ENCODE data around the gene JAKMIP1. TPM values are rescaled to one million over a fixed set of nuclear protein-coding genes. Genes with fewer than 3 reads are reported as not detected.

The JAKMIP1 gene
- total RNA-seq, 2 experiments from 2014 or later, result 2.0 to 2.1 TPM

DNA sequence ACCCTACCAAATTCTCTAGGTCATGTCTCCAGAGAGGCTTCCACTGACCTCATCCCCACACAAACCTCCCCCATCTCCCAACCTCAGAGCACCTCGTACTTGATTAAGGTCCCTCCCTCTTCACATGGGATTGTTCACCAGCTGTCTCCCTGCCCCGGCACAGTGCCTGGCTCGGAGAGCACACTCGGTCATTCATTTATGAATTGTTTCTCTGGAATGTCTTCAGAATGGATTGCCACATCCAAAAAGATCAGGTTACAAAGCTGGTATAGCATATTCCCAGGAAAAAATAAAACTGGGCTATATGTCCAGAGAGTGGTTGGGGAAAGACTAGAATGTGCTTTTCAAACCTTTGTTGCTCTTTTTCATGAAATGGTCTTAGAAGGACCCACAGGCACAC lies 21.6 kb downstream of the JAKMIP1 start:
- CTCF ChIA-PET, result no interaction called here

DNA sequence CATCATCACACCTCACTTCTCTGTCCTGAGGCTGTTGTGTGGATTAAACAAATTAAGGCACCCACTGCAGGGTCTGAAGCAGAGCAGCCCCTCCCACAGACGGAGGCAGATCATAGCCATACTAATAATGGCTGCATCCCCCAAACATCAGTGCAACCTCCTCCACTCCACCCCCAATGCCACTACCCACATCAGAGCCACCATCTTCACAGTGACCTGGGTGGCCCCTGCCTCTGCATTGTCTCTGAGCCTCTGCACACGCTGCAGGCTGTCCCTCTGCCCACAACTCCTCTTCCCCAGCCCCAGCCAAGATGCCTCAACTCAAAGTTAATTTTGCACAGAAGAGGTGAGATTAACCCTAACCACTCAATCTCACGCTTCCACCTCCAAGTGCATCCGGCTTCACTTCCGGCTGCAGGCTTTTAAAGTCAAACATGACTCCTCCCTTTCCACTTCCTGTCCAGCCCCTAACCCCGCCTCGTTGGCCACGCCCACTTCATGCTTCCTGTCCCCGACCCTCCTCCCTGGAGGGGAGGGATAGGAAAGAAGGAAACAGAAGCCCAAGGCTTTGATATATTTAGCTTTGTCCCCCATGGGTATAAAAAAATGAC lies 22.7 kb downstream of the JAKMIP1 start:
- Mint-ChIP-seq H3K9me3 (peaks cover 11% of the 10 kb centered on the region), H3K27me3 (peaks cover 10% of the 10 kb centered on the region), H3K4me3 (peak overlapping the region; percentile 17), H3K36me3 (ENCODE audit: low read depth) (no peaks in the 10 kb centered on the region), H3K4me1 (ENCODE audit: low read depth) (peaks cover 52% of the 10 kb centered on the region), H3K27ac (no peak overlapping the region)
- POLR2A ChIA-PET, result interaction anchor here (1.1 kb wide), 1 partner anchor 92 kb away, joined by 3 read pairs; the partner anchor contains the start of gene WFS1
- Histone ChIP-seq H3K9me3 (ENCODE audit: control insufficient read depth in 1 of 2, insufficient read depth in 1 of 2, low read length in 2 of 2) (peaks cover 0 to 16% of the 10 kb centered on the region in 2 experiments), H3K36me3 (ENCODE audit: insufficient read depth, low read length) (no peaks in the 10 kb centered on the region), H3K4me3 (ENCODE audit: low read length) (no peak overlapping the region), H3K27me3 (ENCODE audit: control insufficient read depth in 1 of 2, insufficient read depth in 2 of 2, low read length in 2 of 2) (no peaks in the 10 kb centered on the region), H3K4me1 (ENCODE audit: insufficient read depth, low read length) (peaks cover 57% of the 10 kb centered on the region), H3K27ac (ENCODE audit: low read depth in 1 of 2, low read length in 2 of 2) (no peak overlapping the region)
- CTCF ChIA-PET, result no interaction called here
- TF ChIP-seq, protein P1, sequence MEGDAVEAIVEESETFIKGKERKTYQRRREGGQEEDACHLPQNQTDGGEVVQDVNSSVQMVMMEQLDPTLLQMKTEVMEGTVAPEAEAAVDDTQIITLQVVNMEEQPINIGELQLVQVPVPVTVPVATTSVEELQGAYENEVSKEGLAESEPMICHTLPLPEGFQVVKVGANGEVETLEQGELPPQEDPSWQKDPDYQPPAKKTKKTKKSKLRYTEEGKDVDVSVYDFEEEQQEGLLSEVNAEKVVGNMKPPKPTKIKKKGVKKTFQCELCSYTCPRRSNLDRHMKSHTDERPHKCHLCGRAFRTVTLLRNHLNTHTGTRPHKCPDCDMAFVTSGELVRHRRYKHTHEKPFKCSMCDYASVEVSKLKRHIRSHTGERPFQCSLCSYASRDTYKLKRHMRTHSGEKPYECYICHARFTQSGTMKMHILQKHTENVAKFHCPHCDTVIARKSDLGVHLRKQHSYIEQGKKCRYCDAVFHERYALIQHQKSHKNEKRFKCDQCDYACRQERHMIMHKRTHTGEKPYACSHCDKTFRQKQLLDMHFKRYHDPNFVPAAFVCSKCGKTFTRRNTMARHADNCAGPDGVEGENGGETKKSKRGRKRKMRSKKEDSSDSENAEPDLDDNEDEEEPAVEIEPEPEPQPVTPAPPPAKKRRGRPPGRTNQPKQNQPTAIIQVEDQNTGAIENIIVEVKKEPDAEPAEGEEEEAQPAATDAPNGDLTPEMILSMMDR (IDR thresholded peaks at IDR 0.05), result no peak
- DNase-seq (peak in 7 of 14 experiments; percentile 23 to 92 (median 41)), ATAC-seq (ENCODE audit: poor library complexity) (no peak)
- intact Hi-C loops (cut with DNase I, micrococcal nuclease), result no loop called here

More for the DNA sequence above, 21.6 kb downstream of the JAKMIP1 start:
- H3K36me3 Mint-ChIP-seq (ENCODE audit: low read depth), result no peaks in the 10 kb centered on the region
- ATAC-seq (ENCODE audit: poor library complexity) (no peak), DNase-seq (no peak)
- H3K4me1 Mint-ChIP-seq (ENCODE audit: low read depth), result peaks cover 45% of the 10 kb centered on the region
- TF ChIP-seq, protein P1 (IDR thresholded peaks at IDR 0.05), result no peak
- H3K4me3 Mint-ChIP-seq, result no peak overlapping the region
- H3K27me3 Mint-ChIP-seq, result peaks cover 6% of the 10 kb centered on the region
- intact Hi-C loops (cut with DNase I, micrococcal nuclease), result no loop called here
- no peaks in the 10 kb centered on the region for H3K36me3 ChIP-seq (ENCODE audit: insufficient read depth, low read length)
- peak overlapping the region; percentile 58 for H3K27ac Mint-ChIP-seq
- no peak overlapping the region for H3K27ac ChIP-seq (ENCODE audit: low read depth in 1 of 2, low read length in 2 of 2)
- H3K9me3 Mint-ChIP-seq, result peaks cover 11% of the 10 kb centered on the region
- H3K4me1 ChIP-seq (ENCODE audit: insufficient read depth, low read length), result peaks cover 64% of the 10 kb centered on the region
- no peaks in the 10 kb centered on the region for H3K27me3 ChIP-seq (ENCODE audit: control insufficient read depth in 1 of 2, insufficient read depth in 2 of 2, low read length in 2 of 2)
- H3K4me3 ChIP-seq (ENCODE audit: low read length), result no peak overlapping the region
- POLR2A ChIA-PET, result interaction anchor here (1.1 kb wide), 1 partner anchor 91 kb away, joined by 3 read pairs; the partner anchor contains the start of gene WFS1
- peaks cover 0 to 16% of the 10 kb centered on the region in 2 experiments for H3K9me3 ChIP-seq (ENCODE audit: control insufficient read depth in 1 of 2, insufficient read depth in 1 of 2, low read length in 2 of 2)

DNA sequence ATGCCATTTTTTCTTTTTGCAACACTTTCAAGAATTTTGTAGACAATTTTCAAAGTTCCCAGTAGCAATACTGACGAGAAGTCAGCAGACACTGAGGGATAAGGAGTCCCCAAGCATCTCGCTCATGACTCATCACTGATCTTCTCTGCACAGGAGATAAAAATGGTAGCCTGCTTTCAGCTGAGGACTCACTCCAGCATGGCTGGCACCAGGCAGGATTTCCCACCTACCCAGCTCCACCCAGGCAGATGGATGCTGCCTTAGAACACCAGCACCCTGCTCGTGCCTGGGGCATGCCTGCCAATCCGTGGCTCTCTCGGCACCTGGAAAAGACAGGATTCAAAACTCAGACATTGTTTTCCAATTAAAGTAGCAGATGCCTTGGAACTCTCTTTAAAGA lies 24.9 kb downstream of the JAKMIP1 start:
- H3K27me3 Mint-ChIP-seq, result peaks cover 10% of the 10 kb centered on the region
- no peak overlapping the region for H3K27ac ChIP-seq (ENCODE audit: low read depth in 1 of 2, low read length in 2 of 2)
- no peaks in the 10 kb centered on the region for H3K27me3 ChIP-seq (ENCODE audit: control insufficient read depth in 1 of 2, insufficient read depth in 2 of 2, low read length in 2 of 2)
- peaks cover 0 to 16% of the 10 kb centered on the region in 2 experiments for H3K9me3 ChIP-seq (ENCODE audit: control insufficient read depth in 1 of 2, insufficient read depth in 1 of 2, low read length in 2 of 2)
- ChIA-PET CTCF (no interaction called here), POLR2A (no interaction called here)
- H3K4me3 ChIP-seq (ENCODE audit: low read length), result no peak overlapping the region
- TF ChIP-seq, protein P1 (IDR thresholded peaks at IDR 0.05), result no peak
- no peaks in the 10 kb centered on the region for H3K36me3 Mint-ChIP-seq (ENCODE audit: low read depth)
- H3K36me3 ChIP-seq (ENCODE audit: insufficient read depth, low read length), result no peaks in the 10 kb centered on the region
- DNase-seq (no peak), ATAC-seq (ENCODE audit: poor library complexity) (no peak)
- H3K4me1 Mint-ChIP-seq (ENCODE audit: low read depth), result peaks cover 41% of the 10 kb centered on the region
- H3K4me1 ChIP-seq (ENCODE audit: insufficient read depth, low read length), result peaks cover 45% of the 10 kb centered on the region
- H3K9me3 Mint-ChIP-seq, result peaks cover 16% of the 10 kb centered on the region
- H3K4me3 Mint-ChIP-seq, result no peak overlapping the region
- intact Hi-C loops (cut with DNase I, micrococcal nuclease), result no loop called here
- no peak overlapping the region for H3K27ac Mint-ChIP-seq
